ENCODE measurements around the gene KCNT2. TPM values are rescaled to one million over a fixed set of nuclear protein-coding genes. Genes with fewer than 3 reads are reported as not detected.
"Not testable (repeated sequence)": the region's sequence is repeated elsewhere in the genome, so short reads cannot be mapped to it uniquely, and the experiment has no call there.

Gene KCNT2
- total and polyA plus RNA-seq, 4 experiments from 2014 or later, result not detected

DNA sequence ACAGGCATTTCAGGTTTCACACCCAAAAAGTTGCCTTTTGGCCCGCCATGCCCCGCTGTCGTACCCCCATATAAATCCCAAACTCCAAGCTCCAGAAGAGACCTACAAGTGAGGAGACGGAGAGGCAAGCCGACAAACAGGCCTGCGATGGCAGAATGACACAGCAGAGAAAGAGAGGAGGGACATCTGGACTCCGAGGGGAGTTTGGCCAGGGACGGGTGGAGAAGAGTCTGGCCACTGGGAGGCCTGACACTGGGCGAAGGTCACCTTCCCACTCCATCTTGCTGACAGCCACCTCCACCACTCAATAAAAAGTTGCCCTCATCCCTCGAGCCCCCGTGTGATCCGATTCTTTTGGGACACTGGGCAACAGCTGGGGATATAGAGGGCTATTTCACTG, 41.8 kb upstream of the KCNT2 start:
- H3K27me3 ChIP-seq (ENCODE audit: insufficient read depth, low read length), result no peaks in the 10 kb centered on the region
- H3K27ac Mint-ChIP-seq, result peak overlapping the region in 1 of 7 donors; percentile 24
- intact Hi-C loops (cut with micrococcal nuclease), result no loop called here
- ChIA-PET CTCF (ENCODE audit: partially characterized antibody) (no interaction called here), POLR2A (ENCODE audit: partially characterized antibody) (no interaction called here)
- H3K4me3 ChIP-seq (ENCODE audit: low read length in 2 of 2), result no peak overlapping the region
- no peak overlapping the region for H3K27ac ChIP-seq (ENCODE audit: low read depth, low read length)
- no peaks in the 10 kb centered on the region for H3K9me3 Mint-ChIP-seq
- no peaks in the 10 kb centered on the region for H3K9me3 ChIP-seq (ENCODE audit: control insufficient read depth in 1 of 2, low read length in 2 of 2)
- H3K36me3 ChIP-seq (ENCODE audit: insufficient read depth, low read length), result no peaks in the 10 kb centered on the region
- peaks cover 0 to 1% of the 10 kb centered on the region in 2 donors for H3K27me3 Mint-ChIP-seq
- peaks cover 16 to 33% (median 23%) of the 10 kb centered on the region in 4 donors for H3K4me1 Mint-ChIP-seq
- H3K36me3 Mint-ChIP-seq, result peaks cover 0 to 1% of the 10 kb centered on the region in 2 donors
- H3K4me3 Mint-ChIP-seq, result peak overlapping the region in 1 of 8 donors; percentile 44
- peaks cover 14% of the 10 kb centered on the region for H3K4me1 ChIP-seq (ENCODE audit: insufficient read depth, low read length)
- no peak for DNase-seq

DNA sequence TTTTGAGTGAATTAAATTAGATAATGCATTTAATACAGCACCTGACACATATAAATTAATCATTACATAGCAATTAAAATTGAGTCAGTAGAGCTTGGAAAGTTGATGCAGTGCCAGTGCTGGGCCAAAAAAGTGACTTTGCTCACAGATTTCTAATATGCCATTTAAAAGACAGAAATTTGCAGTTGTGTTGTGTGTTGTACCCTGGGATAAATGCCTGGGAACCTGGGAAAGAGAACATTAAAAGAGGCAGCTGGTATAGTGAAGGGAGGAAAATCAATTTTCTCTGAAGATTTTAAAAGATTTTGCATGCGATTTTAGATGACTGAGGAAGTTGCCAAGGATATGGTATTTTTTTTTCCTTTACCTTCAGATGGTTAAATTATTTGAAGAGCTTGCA, 32.7 kb upstream of the KCNT2 start:
- DNase-seq, result no peak
- Histone ChIP-seq H3K4me1 (ENCODE audit: insufficient read depth, low read length) (no peaks in the 10 kb centered on the region), H3K9me3 (ENCODE audit: control insufficient read depth in 1 of 2, low read length in 2 of 2) (no peaks in the 10 kb centered on the region), H3K27ac (ENCODE audit: low read depth, low read length) (no peak overlapping the region), H3K4me3 (ENCODE audit: low read length in 2 of 2) (no peak overlapping the region), H3K27me3 (ENCODE audit: insufficient read depth, low read length) (no peaks in the 10 kb centered on the region), H3K36me3 (ENCODE audit: insufficient read depth, low read length) (no peaks in the 10 kb centered on the region)
- Mint-ChIP-seq H3K4me3 (no peak overlapping the region), H3K27me3 (peaks cover 0 to 5% of the 10 kb centered on the region in 2 donors), H3K27ac (no peak overlapping the region), H3K36me3 (no peaks in the 10 kb centered on the region), H3K4me1 (no peaks in the 10 kb centered on the region), H3K9me3 (no peaks in the 10 kb centered on the region)
- intact Hi-C loops (cut with micrococcal nuclease), result no loop called here
- CTCF ChIA-PET (ENCODE audit: partially characterized antibody), result interaction anchor here (0.7 kb wide), 1 partner anchor 99 kb away, joined by 3 read pairs; no protein-coding TSS in a partner anchor
- POLR2A ChIA-PET (ENCODE audit: partially characterized antibody), result no interaction called here

DNA sequence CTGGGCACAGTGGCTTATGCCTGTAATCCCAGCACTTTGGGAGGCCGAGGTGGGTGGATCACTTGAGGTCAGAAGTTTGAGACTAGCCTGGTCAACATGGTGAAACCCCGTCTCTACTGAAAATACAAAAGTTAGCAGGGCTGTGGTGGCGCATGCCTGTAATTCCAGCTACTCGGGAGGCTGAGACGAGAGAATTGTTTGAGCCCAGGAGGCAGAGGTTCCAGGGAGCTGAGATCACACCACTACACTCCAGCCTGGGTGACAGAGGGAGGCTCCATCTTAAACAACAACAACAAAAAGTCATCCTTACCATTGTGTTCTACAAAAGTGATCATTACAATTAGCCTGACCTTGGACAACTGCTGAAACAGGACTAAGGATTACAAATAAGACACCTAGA, 31.1 kb upstream of the KCNT2 start:
- H3K27ac ChIP-seq (ENCODE audit: low read depth, low read length); CTCF ChIA-PET (ENCODE audit: partially characterized antibody); H3K36me3 ChIP-seq (ENCODE audit: insufficient read depth, low read length); H3K36me3 Mint-ChIP-seq; intact Hi-C loops (cut with micrococcal nuclease); H3K4me1 Mint-ChIP-seq; H3K4me3 ChIP-seq (ENCODE audit: low read length in 2 of 2); H3K4me1 ChIP-seq (ENCODE audit: insufficient read depth, low read length); H3K27me3 Mint-ChIP-seq; H3K27me3 ChIP-seq (ENCODE audit: insufficient read depth, low read length); POLR2A ChIA-PET (ENCODE audit: partially characterized antibody); DNase-seq; H3K9me3 ChIP-seq (ENCODE audit: control insufficient read depth in 1 of 2, low read length in 2 of 2); H3K27ac Mint-ChIP-seq; H3K9me3 Mint-ChIP-seq; H3K4me3 Mint-ChIP-seq: not testable (repeated sequence)

DNA sequence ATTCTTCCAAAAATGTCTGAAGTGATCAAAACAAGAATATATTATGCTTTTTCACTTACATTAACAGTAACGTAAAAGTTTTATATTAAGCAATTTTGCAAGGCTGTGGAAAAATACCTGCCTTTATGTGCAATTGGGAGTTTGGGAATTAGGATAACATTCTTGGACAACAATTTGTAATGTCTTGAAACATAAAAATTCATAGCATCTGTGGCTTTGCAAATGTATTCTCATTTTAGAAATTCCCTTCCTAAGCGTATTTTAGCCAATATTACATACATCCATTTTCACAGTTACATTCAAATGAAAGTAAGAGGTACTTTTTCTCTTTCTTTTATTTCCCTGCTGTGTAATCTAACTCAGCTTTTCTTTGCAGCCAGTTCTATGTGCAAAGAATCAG, 30.2 kb upstream of the KCNT2 start:
- Mint-ChIP-seq H3K36me3 (no peaks in the 10 kb centered on the region), H3K27ac (no peak overlapping the region), H3K4me1 (no peaks in the 10 kb centered on the region), H3K9me3 (peaks cover 0 to 1% (median 0%) of the 10 kb centered on the region in 8 donors), H3K4me3 (no peak overlapping the region), H3K27me3 (peaks cover 0 to 1% of the 10 kb centered on the region in 2 donors)
- POLR2A ChIA-PET (ENCODE audit: partially characterized antibody), result no interaction called here
- H3K9me3 ChIP-seq (ENCODE audit: control insufficient read depth in 1 of 2, low read length in 2 of 2), result no peaks in the 10 kb centered on the region
- no peaks in the 10 kb centered on the region for H3K4me1 ChIP-seq (ENCODE audit: insufficient read depth, low read length)
- CTCF ChIA-PET (ENCODE audit: partially characterized antibody), result no interaction called here
- no peak for DNase-seq
- intact Hi-C loops (cut with micrococcal nuclease), result no loop called here
- H3K27ac ChIP-seq (ENCODE audit: low read depth, low read length), result no peak overlapping the region
- no peaks in the 10 kb centered on the region for H3K27me3 ChIP-seq (ENCODE audit: insufficient read depth, low read length)
- H3K4me3 ChIP-seq (ENCODE audit: low read length in 2 of 2), result no peak overlapping the region
- H3K36me3 ChIP-seq (ENCODE audit: insufficient read depth, low read length), result no peaks in the 10 kb centered on the region

DNA sequence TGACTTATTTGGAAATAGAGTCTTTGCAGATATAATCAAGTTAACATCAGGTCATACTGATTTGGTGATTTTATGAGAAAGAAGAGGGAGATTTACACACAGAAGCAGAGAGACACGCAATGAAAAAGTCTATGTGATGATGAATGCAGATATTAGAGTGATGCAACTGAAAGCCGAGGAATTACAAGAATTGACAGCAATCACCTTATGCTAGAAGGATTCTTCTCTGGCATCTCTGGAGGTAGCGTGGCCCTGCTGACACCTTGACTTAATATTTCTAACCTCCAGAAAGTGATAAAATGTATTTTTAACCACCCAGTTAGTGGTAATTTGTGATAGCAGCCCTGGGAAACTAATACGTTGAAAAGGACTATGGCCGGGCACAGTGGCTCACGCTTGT, 29.4 kb upstream of the KCNT2 start:
- Histone ChIP-seq H3K27me3 (ENCODE audit: insufficient read depth, low read length) (no peaks in the 10 kb centered on the region), H3K4me1 (ENCODE audit: insufficient read depth, low read length) (no peaks in the 10 kb centered on the region), H3K4me3 (ENCODE audit: low read length in 2 of 2) (no peak overlapping the region), H3K36me3 (ENCODE audit: insufficient read depth, low read length) (no peaks in the 10 kb centered on the region), H3K9me3 (ENCODE audit: control insufficient read depth in 1 of 2, low read length in 2 of 2) (no peaks in the 10 kb centered on the region), H3K27ac (ENCODE audit: low read depth, low read length) (no peak overlapping the region)
- Mint-ChIP-seq H3K36me3 (no peaks in the 10 kb centered on the region), H3K9me3 (peaks cover 0 to 1% (median 0%) of the 10 kb centered on the region in 8 donors), H3K4me1 (no peaks in the 10 kb centered on the region), H3K27ac (no peak overlapping the region), H3K4me3 (no peak overlapping the region), H3K27me3 (peaks cover 0 to 1% of the 10 kb centered on the region in 2 donors)
- DNase-seq, result no peak
- POLR2A ChIA-PET (ENCODE audit: partially characterized antibody), result no interaction called here
- CTCF ChIA-PET (ENCODE audit: partially characterized antibody), result no interaction called here
- intact Hi-C loops (cut with micrococcal nuclease), result no loop called here

DNA sequence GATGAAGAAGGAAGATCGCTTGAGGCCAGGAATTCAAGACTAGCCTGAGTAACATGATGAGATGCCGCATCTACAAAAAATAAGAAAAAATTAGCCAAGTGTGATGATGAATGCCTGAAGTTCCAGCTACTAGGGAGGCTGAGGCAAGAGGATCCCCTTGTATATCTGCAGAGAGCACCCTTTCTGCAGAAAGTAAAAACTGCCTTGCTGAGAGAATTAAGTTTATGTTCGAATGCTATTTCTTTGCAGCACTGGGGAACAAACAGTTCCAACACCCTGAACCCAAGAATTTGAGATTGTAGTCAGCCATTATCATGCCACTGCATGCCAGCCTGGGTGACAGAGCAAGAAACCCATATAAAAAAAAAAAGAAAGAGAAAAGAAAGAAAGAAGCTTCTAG, 20.6 kb upstream of the KCNT2 start:
- H3K27me3 Mint-ChIP-seq, result no peaks in the 10 kb centered on the region
- no peak overlapping the region for H3K27ac Mint-ChIP-seq
- CTCF ChIA-PET (ENCODE audit: partially characterized antibody), result no interaction called here

DNA sequence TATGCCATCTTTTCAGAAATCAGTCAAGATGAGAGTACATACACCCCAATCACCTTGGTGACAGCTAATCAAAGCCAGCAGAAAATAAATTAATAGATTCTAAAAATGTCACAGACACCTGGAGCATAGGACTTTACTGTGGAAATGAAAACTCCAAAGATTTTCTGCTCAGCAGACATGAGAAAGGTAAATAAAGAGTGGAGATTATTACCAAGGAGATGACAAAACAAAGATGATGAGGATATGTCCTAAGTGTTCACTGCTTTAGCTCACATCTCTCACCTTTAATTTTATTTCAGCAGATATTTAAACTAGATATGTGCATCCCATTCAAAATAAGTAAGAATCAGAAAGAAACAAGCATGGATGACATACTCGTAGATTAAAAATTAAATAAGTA, 14.8 kb upstream of the KCNT2 start:
- Mint-ChIP-seq H3K9me3 (peaks cover 0 to 6% (median 2%) of the 10 kb centered on the region in 8 donors), H3K27ac (no peak overlapping the region), H3K27me3 (no peaks in the 10 kb centered on the region), H3K4me3 (no peak overlapping the region), H3K36me3 (no peaks in the 10 kb centered on the region), H3K4me1 (no peaks in the 10 kb centered on the region)
- ChIA-PET POLR2A (ENCODE audit: partially characterized antibody) (no interaction called here), CTCF (ENCODE audit: partially characterized antibody) (no interaction called here)
- no peaks in the 10 kb centered on the region for H3K4me1 ChIP-seq (ENCODE audit: insufficient read depth, low read length)
- no peak overlapping the region for H3K27ac ChIP-seq (ENCODE audit: low read depth, low read length)
- H3K27me3 ChIP-seq (ENCODE audit: insufficient read depth, low read length), result no peaks in the 10 kb centered on the region
- H3K4me3 ChIP-seq (ENCODE audit: low read length in 2 of 2), result no peak overlapping the region
- H3K9me3 ChIP-seq (ENCODE audit: control insufficient read depth in 1 of 2, low read length in 2 of 2), result no peaks in the 10 kb centered on the region
- intact Hi-C loops (cut with micrococcal nuclease), result no loop called here
- no peaks in the 10 kb centered on the region for H3K36me3 ChIP-seq (ENCODE audit: insufficient read depth, low read length)
- no peak for DNase-seq

More for the DNA sequence above, 20.6 kb upstream of the KCNT2 start:
- intact Hi-C loops (cut with micrococcal nuclease), result no loop called here
- Histone ChIP-seq H3K36me3 (ENCODE audit: insufficient read depth, low read length) (no peaks in the 10 kb centered on the region), H3K27me3 (ENCODE audit: insufficient read depth, low read length) (no peaks in the 10 kb centered on the region), H3K4me1 (ENCODE audit: insufficient read depth, low read length) (no peaks in the 10 kb centered on the region), H3K9me3 (ENCODE audit: control insufficient read depth in 1 of 2, low read length in 2 of 2) (no peaks in the 10 kb centered on the region), H3K4me3 (ENCODE audit: low read length in 2 of 2) (no peak overlapping the region), H3K27ac (ENCODE audit: low read depth, low read length) (no peak overlapping the region)
- Mint-ChIP-seq H3K4me1 (no peaks in the 10 kb centered on the region), H3K4me3 (no peak overlapping the region), H3K9me3 (peaks cover 0 to 18% (median 14%) of the 10 kb centered on the region in 8 donors), H3K36me3 (no peaks in the 10 kb centered on the region)
- POLR2A ChIA-PET (ENCODE audit: partially characterized antibody), result no interaction called here
- no peak for DNase-seq

DNA sequence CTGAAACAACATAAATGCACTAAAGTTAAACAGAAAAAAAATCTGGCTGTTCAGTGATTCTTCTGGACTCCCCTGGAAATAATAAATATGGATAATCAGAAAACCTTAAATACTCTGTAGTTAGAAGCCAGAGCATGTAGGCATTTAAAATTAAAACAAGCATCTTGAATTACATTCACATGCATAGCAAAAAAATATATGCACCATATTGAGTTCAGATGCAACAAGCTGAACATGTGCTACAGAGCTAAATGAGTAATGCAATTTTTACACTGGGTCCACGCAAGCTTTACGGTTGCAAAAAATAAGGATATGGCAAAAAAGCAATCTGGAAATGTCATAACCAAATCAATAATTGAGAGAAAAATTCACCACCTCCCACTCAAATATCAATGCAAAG, 11.5 kb upstream of the KCNT2 start:
- Histone ChIP-seq H3K27ac (ENCODE audit: low read depth, low read length) (no peak overlapping the region), H3K4me1 (ENCODE audit: insufficient read depth, low read length) (no peaks in the 10 kb centered on the region), H3K9me3 (ENCODE audit: control insufficient read depth in 1 of 2, low read length in 2 of 2) (no peaks in the 10 kb centered on the region), H3K36me3 (ENCODE audit: insufficient read depth, low read length) (no peaks in the 10 kb centered on the region), H3K27me3 (ENCODE audit: insufficient read depth, low read length) (no peaks in the 10 kb centered on the region), H3K4me3 (ENCODE audit: low read length in 2 of 2) (no peak overlapping the region)
- Mint-ChIP-seq H3K9me3 (no peaks in the 10 kb centered on the region), H3K4me3 (no peak overlapping the region), H3K4me1 (no peaks in the 10 kb centered on the region), H3K27ac (no peak overlapping the region), H3K27me3 (peaks cover 0 to 2% of the 10 kb centered on the region in 2 donors), H3K36me3 (no peaks in the 10 kb centered on the region)
- intact Hi-C loops (cut with micrococcal nuclease), result no loop called here
- ChIA-PET CTCF (ENCODE audit: partially characterized antibody) (no interaction called here), POLR2A (ENCODE audit: partially characterized antibody) (no interaction called here)
- DNase-seq, result no peak

Measured in CD4-positive, alpha-beta memory T cell (primary cell).